GM19438 (cell line): ENCODE measurements around the gene MYO1E.
"Not testable (repeated sequence)": the region's sequence is repeated elsewhere in the genome, so short reads cannot be mapped to it uniquely, and the experiment has no call there.

Experiments
- ATAC-seq: cut with Tn5 transposase; IDR thresholded peaks from one replicate; pipeline ENCODE4 v1.9.1; 2021; ENCODE audit warnings: low read depth; ENCODE audit not compliant: unreplicated experiment

MYO1E gene

GRCh38 chr15:59152694-59153450, 219.8 kb downstream of the MYO1E start:
- no peak for ATAC-seq

- ATAC-seq = no peak
These were observed 222.5 kb downstream of the MYO1E start for GRCh38 chr15:59150185-59150584.

GRCh38 chr15:59148153-59148833, 224.4 kb downstream of the MYO1E start:
- no peak for ATAC-seq

GRCh38 chr15:59147666-59148065, 225.0 kb downstream of the MYO1E start:
- ATAC-seq = no peak

GRCh38 chr15:59144594-59144993, 228.1 kb downstream of the MYO1E start:
- ATAC-seq = not testable (repeated sequence)

- no peak for ATAC-seq
These were observed 229.4 kb downstream of the MYO1E start for GRCh38 chr15:59143281-59143680.

GRCh38 chr15:59140422-59141226, 232.0 kb downstream of the MYO1E start:
- no peak for ATAC-seq

GRCh38 chr15:59138243-59138642, 234.4 kb downstream of the MYO1E start:
- ATAC-seq = peak; percentile 76

GRCh38 chr15:59137566-59137965, 235.1 kb downstream of the MYO1E start:
- no peak for ATAC-seq

- ATAC-seq = no peak
These were observed 238.7 kb downstream of the MYO1E start for GRCh38 chr15:59133929-59134427.

- no peak for ATAC-seq
These were observed 240.6 kb downstream of the MYO1E start for GRCh38 chr15:59131969-59132562.

GRCh38 chr15:59131456-59131855, 241.2 kb downstream of the MYO1E start:
- no peak for ATAC-seq

GRCh38 chr15:59127255-59127654, 245.4 kb downstream of the MYO1E start:
- not testable (repeated sequence) for ATAC-seq

GRCh38 chr15:59125683-59126082, 247.0 kb downstream of the MYO1E start:
- ATAC-seq = not testable (repeated sequence)

- ATAC-seq = no peak
These were observed 248.4 kb downstream of the MYO1E start for GRCh38 chr15:59124261-59124660.

- ATAC-seq = no peak
These were observed 251.7 kb downstream of the MYO1E start for GRCh38 chr15:59120937-59121336.

GRCh38 chr15:59119625-59120024, 253.0 kb downstream of the MYO1E start:
- ATAC-seq = no peak

- no peak for ATAC-seq
These were observed 255.9 kb downstream of the MYO1E start for GRCh38 chr15:59116771-59117170.

GRCh38 chr15:59116141-59116540, 256.5 kb downstream of the MYO1E start:
- ATAC-seq = no peak

GRCh38 chr15:59115047-59115446, 257.6 kb downstream of the MYO1E start:
- ATAC-seq = no peak

GRCh38 chr15:59111251-59111650, 261.4 kb downstream of the MYO1E start:
- ATAC-seq = no peak
